ENCODE results near the gene PSME3IP1. TPM values are rescaled to one million over a fixed set of nuclear protein-coding genes. Genes with fewer than 3 reads are reported as not detected.

The PSME3IP1 gene
- total RNA-seq, 3 donors from 2014 or later: 64.8 to 81.4 (median 69.8) TPM

DNA sequence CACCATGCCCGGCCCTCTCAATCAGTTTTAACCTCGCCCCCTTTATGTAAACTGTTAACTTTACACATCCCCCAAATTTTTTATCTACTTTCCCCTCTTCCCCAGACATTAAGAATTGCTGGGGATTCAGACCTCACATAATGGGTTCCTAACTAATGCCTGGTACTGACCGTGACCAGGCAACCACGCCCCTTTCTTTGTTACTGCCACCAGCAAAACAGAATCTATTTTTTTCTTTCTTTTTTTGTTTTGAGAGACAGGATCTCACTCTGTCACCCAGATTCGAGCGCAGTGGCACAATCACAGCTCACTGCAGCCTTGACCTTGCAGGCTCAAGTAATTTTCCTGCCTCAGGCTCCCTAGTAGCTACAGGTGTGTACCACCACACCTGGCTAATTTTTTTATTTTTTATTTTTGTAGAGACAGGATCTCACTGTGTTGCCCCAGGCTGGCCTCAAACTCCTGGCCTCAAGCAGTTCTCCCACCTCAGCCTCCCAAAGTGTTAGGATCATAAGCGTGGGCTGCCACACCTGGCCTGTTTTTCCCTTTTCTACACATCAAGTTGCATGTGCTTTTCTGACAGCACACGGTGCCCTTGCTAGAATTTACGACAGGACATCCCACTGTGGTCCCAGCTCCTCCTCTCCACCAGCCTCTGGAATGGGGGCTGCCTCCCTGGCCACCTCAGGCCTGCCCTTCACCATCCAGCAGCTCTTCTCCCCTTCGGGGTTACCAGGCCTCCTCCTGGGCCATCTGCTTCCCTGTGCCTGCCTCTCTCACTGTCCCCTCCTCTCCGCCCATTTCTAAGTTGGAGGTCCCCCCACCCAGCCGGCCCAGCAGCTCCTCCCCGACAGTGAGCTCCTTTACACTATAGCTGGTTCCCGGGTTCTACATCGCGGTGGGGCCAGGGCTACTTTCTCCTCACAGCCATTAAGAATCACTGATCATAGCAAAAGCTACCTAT is 82.7 kb downstream of the PSME3IP1 start:
- Histone ChIP-seq H3K4me1 (no peaks in the 10 kb centered on the region), H3K27ac (no peak overlapping the region), H3K4me3 (no peak overlapping the region), H3K27me3 (no peaks in the 10 kb centered on the region), H3K36me3 (no peaks in the 10 kb centered on the region), H3K9me3 (no peaks in the 10 kb centered on the region)
- TF ChIP-seq POLR2A (IDR thresholded peaks at IDR 0.05) (no peak), POLR2AphosphoS5 (IDR thresholded peaks at IDR 0.05) (no peak)
- TF ChIP-seq, protein P1, sequence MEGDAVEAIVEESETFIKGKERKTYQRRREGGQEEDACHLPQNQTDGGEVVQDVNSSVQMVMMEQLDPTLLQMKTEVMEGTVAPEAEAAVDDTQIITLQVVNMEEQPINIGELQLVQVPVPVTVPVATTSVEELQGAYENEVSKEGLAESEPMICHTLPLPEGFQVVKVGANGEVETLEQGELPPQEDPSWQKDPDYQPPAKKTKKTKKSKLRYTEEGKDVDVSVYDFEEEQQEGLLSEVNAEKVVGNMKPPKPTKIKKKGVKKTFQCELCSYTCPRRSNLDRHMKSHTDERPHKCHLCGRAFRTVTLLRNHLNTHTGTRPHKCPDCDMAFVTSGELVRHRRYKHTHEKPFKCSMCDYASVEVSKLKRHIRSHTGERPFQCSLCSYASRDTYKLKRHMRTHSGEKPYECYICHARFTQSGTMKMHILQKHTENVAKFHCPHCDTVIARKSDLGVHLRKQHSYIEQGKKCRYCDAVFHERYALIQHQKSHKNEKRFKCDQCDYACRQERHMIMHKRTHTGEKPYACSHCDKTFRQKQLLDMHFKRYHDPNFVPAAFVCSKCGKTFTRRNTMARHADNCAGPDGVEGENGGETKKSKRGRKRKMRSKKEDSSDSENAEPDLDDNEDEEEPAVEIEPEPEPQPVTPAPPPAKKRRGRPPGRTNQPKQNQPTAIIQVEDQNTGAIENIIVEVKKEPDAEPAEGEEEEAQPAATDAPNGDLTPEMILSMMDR (IDR thresholded peaks at IDR 0.05): no peak
- no peak for DNase-seq (ENCODE audit: low spot score in 2 of 2)
- intact Hi-C loops (cut with DNase I; ENCODE audit: low total_unique reads): no loop called here

Other genes with a start within 250 kb of the PSME3IP1 start
- gene CETP, start 224.1 kb downstream of the PSME3IP1 start, total RNA-seq: under 1 TPM; 0.44 to 0.80 (median 0.66) TPM
- 10 to 100 TPM; 18.4 to 34.4 (median 24.1) TPM for gene NLRC5, start 196.5 kb downstream of the PSME3IP1 start, total RNA-seq
- gene CPNE2, start 93.5 kb downstream of the PSME3IP1 start, total RNA-seq: 10 to 100 TPM; 13.9 to 56.5 (median 26.5) TPM
- 10 to 100 TPM; 26.4 to 52.4 (median 34.4) TPM for gene RSPRY1, start 290 bp upstream of the PSME3IP1 start, total RNA-seq
- 10 to 100 TPM; 50.5 to 64.0 (median 62.4) TPM for gene ARL2BP, start 59.2 kb upstream of the PSME3IP1 start, total RNA-seq
- 10 to 100 TPM in 1 of 3 donors, 1 to 10 TPM in 2; 3.8 to 44.6 (median 7.9) TPM for gene PLLP, start 98.6 kb upstream of the PSME3IP1 start, total RNA-seq
- gene CCL22, start 172.7 kb upstream of the PSME3IP1 start, total RNA-seq: under 1 TPM; 0.15 to 0.33 (median 0.16) TPM
- gene CX3CL1, start 186.5 kb upstream of the PSME3IP1 start, total RNA-seq: 100 to 1,000 TPM in 1 of 3 donors, 10 to 100 TPM in 1, 1 to 10 TPM in 1; 6.2 to 164 (median 58.0) TPM
- not detected for gene CCL17, start 218.7 kb upstream of the PSME3IP1 start, total RNA-seq

Data from breast epithelium (tissue), 4 donors.